AG09309 (cell line): ENCODE measurements around the gene SF3A2.

Source experiments
- DNase-seq: peaks from one replicate; pipeline ENCODE4 v3.0.0-alpha.2; 2010; ENCODE audit warnings: low read depth
- H3K4me3 ChIP-seq: 2 replicates; pipeline ENCODE4 v1.5.1; 2011; ENCODE audit warnings: mild to moderate bottlenecking, low read depth, low read length, moderate library complexity; ENCODE audit not compliant: control insufficient read depth
- TF ChIP-seq, protein P1 (sequence below): IDR thresholded peaks from 2 replicates; pipeline ENCODE4 v1.5.1; 2011; ENCODE audit warnings: mild to moderate bottlenecking, low read depth, low read length, inconsistent platforms; ENCODE audit not compliant: insufficient read depth, control insufficient read depth; ENCODE audit errors: missing control alignments

Gene SF3A2

DNA sequence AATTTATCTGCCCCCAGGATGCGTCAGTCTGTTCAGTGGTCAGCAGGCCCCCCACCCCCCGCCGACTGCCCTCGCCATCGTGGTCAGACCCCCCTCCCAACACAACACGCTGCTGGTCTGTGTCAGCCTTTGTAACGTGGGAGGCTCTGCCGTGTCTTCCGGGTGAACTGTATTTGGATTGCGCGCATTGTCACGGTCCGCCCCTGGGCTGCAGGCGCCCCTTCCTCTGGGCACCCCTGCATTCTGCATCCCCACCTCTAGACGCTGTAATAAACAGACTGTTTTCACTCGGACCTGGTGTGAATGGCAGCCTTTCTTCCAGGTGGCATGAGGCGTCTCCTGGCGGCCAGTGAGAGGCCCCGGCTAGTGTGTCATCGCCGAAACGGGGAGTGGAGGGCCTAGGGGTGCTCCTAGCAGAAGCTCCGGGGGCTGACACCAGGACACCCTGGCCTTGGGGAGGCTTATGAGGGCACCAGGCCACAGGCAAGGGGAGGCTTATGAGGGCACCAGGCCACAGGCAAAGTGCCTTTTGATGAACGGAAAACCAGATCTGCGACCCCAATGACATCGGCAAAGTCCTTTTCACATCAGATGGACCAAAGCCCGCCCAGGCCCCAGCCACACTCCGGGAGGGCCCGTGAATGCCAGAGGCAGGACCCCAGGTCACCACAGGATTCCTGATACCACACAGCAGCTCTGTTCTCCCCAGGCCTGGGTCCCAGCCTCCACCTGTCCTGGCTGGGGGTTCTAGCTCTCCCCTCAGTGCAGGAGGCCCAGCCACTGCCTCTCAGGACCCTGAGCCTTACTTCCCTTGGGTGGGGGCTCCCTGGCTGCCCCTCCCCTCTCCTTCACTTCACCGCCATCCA lies 4.1 kb upstream of the SF3A2 start:
- TF ChIP-seq, protein P1, sequence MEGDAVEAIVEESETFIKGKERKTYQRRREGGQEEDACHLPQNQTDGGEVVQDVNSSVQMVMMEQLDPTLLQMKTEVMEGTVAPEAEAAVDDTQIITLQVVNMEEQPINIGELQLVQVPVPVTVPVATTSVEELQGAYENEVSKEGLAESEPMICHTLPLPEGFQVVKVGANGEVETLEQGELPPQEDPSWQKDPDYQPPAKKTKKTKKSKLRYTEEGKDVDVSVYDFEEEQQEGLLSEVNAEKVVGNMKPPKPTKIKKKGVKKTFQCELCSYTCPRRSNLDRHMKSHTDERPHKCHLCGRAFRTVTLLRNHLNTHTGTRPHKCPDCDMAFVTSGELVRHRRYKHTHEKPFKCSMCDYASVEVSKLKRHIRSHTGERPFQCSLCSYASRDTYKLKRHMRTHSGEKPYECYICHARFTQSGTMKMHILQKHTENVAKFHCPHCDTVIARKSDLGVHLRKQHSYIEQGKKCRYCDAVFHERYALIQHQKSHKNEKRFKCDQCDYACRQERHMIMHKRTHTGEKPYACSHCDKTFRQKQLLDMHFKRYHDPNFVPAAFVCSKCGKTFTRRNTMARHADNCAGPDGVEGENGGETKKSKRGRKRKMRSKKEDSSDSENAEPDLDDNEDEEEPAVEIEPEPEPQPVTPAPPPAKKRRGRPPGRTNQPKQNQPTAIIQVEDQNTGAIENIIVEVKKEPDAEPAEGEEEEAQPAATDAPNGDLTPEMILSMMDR, result no peak
- DNase-seq, result no peak
- H3K4me3 ChIP-seq, result no peak overlapping the region

DNA sequence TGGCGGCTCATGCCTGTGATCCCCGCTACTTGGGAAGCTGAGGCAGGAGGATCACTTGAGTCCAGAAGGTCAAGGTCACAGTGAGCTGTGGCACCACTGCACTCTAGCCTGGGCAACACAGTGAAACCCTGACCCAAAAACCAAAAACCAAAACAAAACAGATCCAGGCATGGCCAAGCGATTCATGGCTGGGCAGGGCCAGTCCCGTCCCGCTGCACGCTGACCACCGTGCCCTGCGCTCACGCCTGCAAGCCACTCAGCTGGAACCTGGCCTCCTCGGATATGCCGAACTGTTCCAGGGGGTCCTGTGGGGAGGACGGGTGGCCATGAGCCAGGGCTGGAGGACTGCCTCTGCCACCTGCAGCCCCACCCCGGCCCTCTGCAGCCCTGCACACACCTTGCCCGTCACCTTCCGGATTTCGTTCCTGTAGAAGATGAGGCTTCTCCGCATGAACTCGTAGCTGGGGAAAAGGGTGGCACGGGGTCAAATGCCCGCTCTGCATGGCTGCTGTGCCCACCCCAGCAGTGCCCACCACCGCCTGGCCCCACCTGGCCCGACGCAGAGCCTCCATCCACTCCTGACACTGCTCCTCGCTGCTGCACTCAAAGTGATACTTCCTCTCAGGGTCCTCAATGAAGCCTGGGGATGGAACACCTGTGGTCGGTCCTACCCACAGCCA lies 2.9 kb upstream of the SF3A2 start:
- DNase-seq, result no peak
- TF ChIP-seq, protein P1, result no peak
- no peak overlapping the region for H3K4me3 ChIP-seq

DNA sequence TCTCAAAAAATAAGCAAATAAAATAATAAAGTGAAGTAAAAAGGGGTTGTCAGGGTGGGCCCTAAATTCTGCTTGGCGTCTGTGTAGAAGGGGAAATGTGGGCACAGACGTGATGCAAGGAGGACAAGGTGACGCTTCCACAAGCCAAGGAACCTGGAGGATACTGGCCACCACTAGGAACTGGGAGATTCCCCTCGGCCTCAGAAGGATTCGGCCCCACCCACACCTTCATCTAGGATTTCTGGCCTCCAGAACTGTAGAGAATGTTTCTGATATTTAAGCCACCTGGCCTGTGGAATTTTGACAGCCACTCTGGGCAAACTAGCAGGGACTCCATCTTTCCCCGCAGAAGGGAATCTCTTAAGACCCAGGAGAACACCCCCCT lies 1.6 kb upstream of the SF3A2 start:
- TF ChIP-seq, protein P1, result no peak
- H3K4me3 ChIP-seq, result peak overlapping the region; percentile 78
- no peak for DNase-seq

DNA sequence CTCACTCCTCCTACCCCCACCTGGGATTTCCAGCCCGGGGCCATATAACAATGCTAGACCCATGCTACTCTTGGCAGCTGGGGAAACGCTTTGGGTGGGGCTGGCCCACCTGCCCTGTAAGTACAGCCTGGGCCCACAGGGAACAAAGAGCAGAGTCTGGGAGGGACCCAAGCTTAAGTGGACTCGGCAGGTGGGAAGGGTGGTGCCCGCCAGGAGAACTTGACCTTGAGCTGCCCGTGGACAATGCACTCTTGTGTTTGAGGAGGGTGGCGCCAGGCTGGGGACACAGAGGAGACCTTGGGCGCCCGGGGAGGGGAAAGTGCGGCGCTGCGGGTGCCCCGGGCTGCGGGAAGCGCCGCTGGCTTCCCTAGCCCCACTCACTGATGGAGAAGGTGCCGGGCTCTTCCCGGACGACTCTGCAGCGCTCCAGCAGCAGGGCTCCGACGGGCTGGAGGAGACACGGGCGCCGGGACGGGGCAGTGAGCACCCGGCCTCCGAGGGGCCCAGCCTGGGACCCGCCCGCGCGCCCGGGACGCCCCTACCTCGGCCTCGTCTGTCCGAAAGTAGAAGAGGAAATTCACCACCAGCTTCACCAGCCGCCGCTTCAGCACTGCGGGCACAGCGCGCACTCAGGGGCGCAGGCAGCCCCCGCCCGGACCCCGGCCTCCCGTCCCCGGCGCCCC lies 1.1 kb upstream of the SF3A2 start:
- TF ChIP-seq, protein P1, result no peak
- peak overlapping the region; percentile 78 for H3K4me3 ChIP-seq
- DNase-seq, result no peak

DNA sequence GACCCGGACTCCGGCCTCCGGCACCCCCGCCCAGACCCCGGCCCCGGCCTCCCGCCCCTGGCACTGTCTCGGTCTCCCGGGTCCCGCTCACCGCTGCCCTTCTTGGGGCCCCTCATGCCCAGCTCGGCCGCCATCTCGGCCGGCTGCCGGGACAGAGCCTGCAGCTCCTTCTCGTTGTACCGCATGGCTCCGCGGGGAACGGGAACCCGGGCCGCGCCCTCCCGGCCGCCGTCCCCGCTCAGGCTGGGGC lies 635 bp upstream of the SF3A2 start:
- peak overlapping the region; percentile 78 for H3K4me3 ChIP-seq
- TF ChIP-seq, protein P1, result no peak
- no peak for DNase-seq

DNA sequence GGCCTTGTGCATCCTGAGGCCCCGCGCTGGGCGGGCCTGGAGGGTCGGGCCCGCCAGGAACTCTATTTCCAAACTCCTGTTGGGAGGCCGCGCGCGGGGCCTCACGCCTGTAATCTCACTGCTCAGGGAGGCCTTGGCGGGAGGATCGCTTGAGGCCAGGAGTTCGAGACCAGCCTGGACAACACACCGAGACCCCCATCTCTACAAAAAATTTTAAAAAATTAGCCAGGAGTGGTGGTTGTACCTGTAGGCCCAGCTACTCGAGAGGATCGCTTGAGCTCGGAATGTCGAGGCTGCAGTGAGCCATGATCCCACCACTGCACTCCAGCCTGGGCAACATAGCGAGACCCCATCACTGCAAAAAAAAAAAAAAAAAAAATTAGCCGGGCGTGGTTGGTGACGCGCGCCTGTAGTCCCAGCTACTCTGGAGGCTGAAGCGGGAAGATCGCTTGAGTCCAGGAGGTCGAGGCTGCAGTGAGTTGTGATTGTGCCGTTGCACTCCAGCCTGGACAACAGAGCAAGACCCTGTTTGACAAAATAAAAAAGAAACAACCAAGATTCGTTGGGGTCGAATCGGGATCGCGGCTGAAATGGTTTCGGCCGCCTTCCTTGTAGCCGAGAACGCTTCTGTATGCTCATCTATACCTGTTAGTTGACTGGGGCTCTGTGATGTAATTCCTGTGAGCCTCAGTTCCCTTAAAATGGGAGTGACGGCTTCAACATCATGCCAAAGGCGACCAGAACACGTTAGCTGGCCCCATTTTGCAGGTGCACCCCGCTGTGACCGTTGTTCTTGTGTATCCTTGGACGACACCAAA lies 636 bp downstream of the SF3A2 start:
- H3K4me3 ChIP-seq, result peak overlapping the region; percentile 78
- DNase-seq, result no peak
- TF ChIP-seq, protein P1, result no peak
